Fibroblast of villous mesenchyme (primary cell): ENCODE data around the gene ZFP64. TPM values are rescaled to one million over a fixed set of nuclear protein-coding genes. Genes with fewer than 3 reads are reported as not detected.

Experiments
- DNase-seq: peaks from one replicate; pipeline ENCODE4 v3.0.0-alpha.2; 2010; ENCODE audit warnings: low read depth
- H3K4me3 ChIP-seq: 2 replicates; pipeline ENCODE4 v1.5.1; 2011; ENCODE audit warnings: low read depth, mild to moderate bottlenecking, low read length
- total RNA-seq: library from RNA; depleted of rRNA; stranded (reverse); fragments of >200 nt; gene quantifications from 2 replicates; pipeline ENCODE4 v1.2.3, GENCODE V29; 2012
- TF ChIP-seq, protein P1 (sequence below): IDR thresholded peaks from 2 replicates; pipeline ENCODE4 v1.5.1; 2012; ENCODE audit warnings: low read depth, mild to moderate bottlenecking, low read length; ENCODE audit not compliant: insufficient read depth

ZFP64 gene
- total RNA-seq, 1 donor, result 28.5 TPM

GRCh38 chr20:52217689-52218395 is 26.3 kb upstream of the ZFP64 start:
- no peak for DNase-seq
- no peak overlapping the region for H3K4me3 ChIP-seq
- TF ChIP-seq, protein P1, sequence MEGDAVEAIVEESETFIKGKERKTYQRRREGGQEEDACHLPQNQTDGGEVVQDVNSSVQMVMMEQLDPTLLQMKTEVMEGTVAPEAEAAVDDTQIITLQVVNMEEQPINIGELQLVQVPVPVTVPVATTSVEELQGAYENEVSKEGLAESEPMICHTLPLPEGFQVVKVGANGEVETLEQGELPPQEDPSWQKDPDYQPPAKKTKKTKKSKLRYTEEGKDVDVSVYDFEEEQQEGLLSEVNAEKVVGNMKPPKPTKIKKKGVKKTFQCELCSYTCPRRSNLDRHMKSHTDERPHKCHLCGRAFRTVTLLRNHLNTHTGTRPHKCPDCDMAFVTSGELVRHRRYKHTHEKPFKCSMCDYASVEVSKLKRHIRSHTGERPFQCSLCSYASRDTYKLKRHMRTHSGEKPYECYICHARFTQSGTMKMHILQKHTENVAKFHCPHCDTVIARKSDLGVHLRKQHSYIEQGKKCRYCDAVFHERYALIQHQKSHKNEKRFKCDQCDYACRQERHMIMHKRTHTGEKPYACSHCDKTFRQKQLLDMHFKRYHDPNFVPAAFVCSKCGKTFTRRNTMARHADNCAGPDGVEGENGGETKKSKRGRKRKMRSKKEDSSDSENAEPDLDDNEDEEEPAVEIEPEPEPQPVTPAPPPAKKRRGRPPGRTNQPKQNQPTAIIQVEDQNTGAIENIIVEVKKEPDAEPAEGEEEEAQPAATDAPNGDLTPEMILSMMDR, result no peak

- no peak for DNase-seq
- TF ChIP-seq, protein P1, result no peak
- H3K4me3 ChIP-seq, result no peak overlapping the region
Measured at GRCh38 chr20:52213995-52214394, 22.4 kb upstream of the ZFP64 start.

GRCh38 chr20:52212943-52213342 is 21.4 kb upstream of the ZFP64 start:
- no peak overlapping the region for H3K4me3 ChIP-seq
- DNase-seq, result no peak
- TF ChIP-seq, protein P1, result no peak

DNA sequence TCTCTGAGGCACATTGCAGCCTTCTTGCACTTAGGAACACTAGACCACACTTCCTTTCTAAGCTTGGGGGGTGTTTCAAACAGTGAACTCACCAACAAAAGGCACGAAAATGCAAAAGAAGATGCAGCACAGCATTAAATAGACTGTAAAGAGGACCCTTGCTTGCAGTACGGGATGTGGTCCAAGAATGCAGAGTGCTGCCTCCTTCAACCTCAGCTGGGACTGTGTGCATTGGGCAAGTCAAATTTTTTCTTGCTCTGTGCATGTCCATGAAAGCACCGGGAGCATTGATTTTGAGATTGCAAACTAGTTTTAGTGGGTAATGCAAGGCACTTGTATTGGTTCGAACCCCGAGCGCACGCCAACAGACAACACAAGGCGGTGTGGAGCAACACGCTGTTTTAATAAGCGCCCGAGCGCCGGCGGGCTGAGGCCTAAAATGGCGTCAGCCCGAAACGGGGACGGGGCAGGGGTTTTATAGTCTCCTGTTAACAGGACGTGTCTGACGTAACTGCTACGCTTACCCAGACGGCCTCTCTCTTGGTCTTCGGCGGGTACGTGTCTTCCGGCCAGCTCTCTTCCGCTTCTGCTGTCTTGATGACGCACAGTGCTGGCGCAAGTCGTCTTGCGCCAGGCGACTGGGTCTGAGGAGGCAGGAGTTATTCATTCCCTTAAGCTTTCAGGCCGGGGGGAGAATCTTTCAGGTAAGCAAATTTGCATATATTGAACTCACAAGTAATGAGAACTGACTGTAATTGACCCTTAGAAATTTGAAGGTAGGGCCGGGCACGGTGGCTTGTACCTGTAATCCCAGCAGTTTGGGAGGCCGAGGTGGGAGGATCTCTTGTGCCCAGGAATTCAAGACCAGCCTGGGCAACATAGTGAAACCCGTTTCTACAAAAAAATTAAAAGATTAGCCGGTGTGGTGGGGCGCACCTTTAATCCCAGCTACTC is 18.7 kb upstream of the ZFP64 start:
- TF ChIP-seq, protein P1, result no peak
- no peak overlapping the region for H3K4me3 ChIP-seq
- no peak for DNase-seq

DNA sequence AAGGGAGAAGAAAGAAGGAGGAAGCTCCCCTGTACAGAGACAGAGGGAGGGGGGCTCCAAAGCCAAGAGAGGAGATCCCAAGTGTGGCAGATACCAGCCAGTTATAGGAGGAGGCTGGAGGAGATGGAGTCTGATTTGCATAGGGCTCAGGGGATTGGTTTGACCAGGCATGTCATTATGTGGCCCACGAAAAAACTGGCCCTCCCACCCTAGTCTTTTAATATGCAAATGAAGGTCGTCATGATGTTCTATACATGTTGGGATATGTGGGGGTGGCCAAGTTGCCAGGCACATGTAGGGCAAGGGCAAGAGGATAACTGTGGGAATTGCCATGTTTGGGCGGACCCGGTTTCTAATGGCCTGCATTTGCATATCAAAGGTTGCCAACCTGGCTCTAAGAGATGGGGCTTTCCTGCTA is 17.6 kb upstream of the ZFP64 start:
- DNase-seq, result no peak
- TF ChIP-seq, protein P1, result no peak
- no peak overlapping the region for H3K4me3 ChIP-seq

DNA sequence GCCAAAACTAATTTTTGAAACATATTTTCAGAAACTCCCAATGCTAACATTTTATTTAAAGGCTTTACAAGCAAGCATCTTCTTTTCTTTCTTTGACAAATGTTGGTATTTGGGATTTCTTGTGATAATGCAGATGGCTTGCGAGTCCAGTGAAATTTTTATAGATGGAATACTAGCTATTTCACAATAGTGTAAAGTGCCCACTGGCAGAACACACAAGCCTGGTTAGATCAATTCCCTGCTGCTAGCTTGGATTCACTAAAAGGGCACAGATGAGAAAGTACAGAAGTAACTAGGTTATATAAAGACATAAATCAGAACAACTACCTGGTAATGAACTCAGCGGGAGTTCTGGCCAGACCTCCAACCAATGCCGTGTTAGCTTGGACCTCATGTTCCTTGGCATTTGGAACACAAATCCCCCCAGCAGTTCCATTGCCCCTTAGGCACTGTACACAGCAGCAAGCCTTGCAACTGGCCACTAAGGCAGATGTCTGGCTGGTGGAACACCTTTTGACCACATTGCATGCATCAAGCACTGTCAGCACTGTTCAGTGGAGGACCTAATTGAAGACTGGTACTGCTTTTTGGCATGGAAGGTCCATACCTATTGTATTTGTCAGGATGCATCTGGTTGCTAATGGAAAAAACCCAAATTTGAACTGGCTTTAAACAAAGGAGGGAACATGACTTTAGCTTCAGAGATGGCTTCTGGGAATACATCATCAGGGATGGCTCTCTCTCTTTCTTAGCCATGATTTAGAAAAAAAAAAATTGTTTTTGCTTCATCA is 15.6 kb upstream of the ZFP64 start:
- H3K4me3 ChIP-seq, result no peak overlapping the region
- no peak for DNase-seq
- TF ChIP-seq, protein P1, result no peak
